Mesenchymal stem cell (in vitro differentiated cells and primary cell): ENCODE measurements around the gene SEMA4G.

Experiments
- DNase-seq: peaks from one replicate; pipeline ENCODE4 v3.0.0-alpha.2; 2013
- H2AFZ ChIP-seq: one replicate; pipeline ENCODE4 v1.6.1; 2013; ENCODE audit warnings: low read depth, mild to moderate bottlenecking, control low read depth, inconsistent platforms, low read length, moderate library complexity
- H2AK5ac ChIP-seq: 2 replicates; pipeline ENCODE4 v1.6.1; 2013; ENCODE audit warnings: low read length, moderate library complexity, mild to moderate bottlenecking, inconsistent platforms; ENCODE audit not compliant: severe bottlenecking
- H2BK120ac ChIP-seq: one replicate; pipeline ENCODE4 v1.6.1; 2013; ENCODE audit warnings: low read depth, mild to moderate bottlenecking, inconsistent platforms, low read length, moderate library complexity
- H2BK12ac ChIP-seq, 2 experiments: one replicate each; pipeline ENCODE4 v1.6.1; 2013; ENCODE audit warnings: inconsistent platforms in 2 of 2, low read length in 2 of 2, mild to moderate bottlenecking in 2 of 2, moderate library complexity in 2 of 2, control low read depth in 1 of 2
- H2BK15ac ChIP-seq: one replicate; pipeline ENCODE4 v1.6.1; 2013; ENCODE audit warnings: mild to moderate bottlenecking, low read depth, inconsistent platforms; ENCODE audit not compliant: poor library complexity, severe bottlenecking
- H2BK5ac ChIP-seq: 2 replicates; pipeline ENCODE4 v1.6.1; 2013; ENCODE audit warnings: low read depth, mild to moderate bottlenecking, low read length, control low read depth, inconsistent platforms; ENCODE audit not compliant: poor library complexity, severe bottlenecking
- H3K14ac ChIP-seq, 2 experiments: one replicate each; pipeline ENCODE4 v1.6.1; 2013; ENCODE audit warnings: inconsistent platforms in 2 of 2, low read length in 2 of 2, control low read depth in 1 of 2, mild to moderate bottlenecking in 1 of 2, moderate library complexity in 1 of 2
- H3K18ac ChIP-seq, 2 experiments: one replicate each; pipeline ENCODE4 v1.6.1; 2013; ENCODE audit warnings: inconsistent platforms in 2 of 2, low read length in 2 of 2, control low read depth in 1 of 2, low read depth in 1 of 2, mild to moderate bottlenecking in 1 of 2
- H3K23ac ChIP-seq, 2 experiments: one replicate each; pipeline ENCODE4 v1.6.1; 2013; ENCODE audit warnings: inconsistent platforms in 2 of 2, low read length in 2 of 2, mild to moderate bottlenecking in 2 of 2, moderate library complexity in 2 of 2, control low read depth in 1 of 2
- H3K27ac ChIP-seq: 2 replicates; pipeline ENCODE4 v1.5.1; 2013; ENCODE audit warnings: mild to moderate bottlenecking, moderate library complexity, low read length, control low read depth, inconsistent platforms; ENCODE audit not compliant: poor library complexity, severe bottlenecking
- H3K27me3 ChIP-seq, 2 experiments: 2 replicates each; pipeline versions ENCODE4 v1.6.1 to v1.7.0; 2013; ENCODE audit warnings: low read length in 2 of 2, mild to moderate bottlenecking in 2 of 2, moderate library complexity in 2 of 2, control low read depth in 1 of 2, inconsistent platforms in 1 of 2; ENCODE audit not compliant: control insufficient read depth in 1 of 2, insufficient read depth in 1 of 2
- H3K36me3 ChIP-seq, 2 experiments: 2 replicates each; pipeline versions ENCODE4 v1.6.1 to v1.7.0; 2013; ENCODE audit warnings: low read length in 2 of 2, control low read depth in 1 of 2, inconsistent platforms in 1 of 2, low read depth in 1 of 2, mild to moderate bottlenecking in 1 of 2; ENCODE audit not compliant: insufficient read depth in 2 of 2, control insufficient read depth in 1 of 2
- H3K4ac ChIP-seq, 2 experiments: one replicate each; pipeline ENCODE4 v1.6.1; 2013; ENCODE audit warnings: inconsistent platforms in 2 of 2, low read length in 2 of 2, mild to moderate bottlenecking in 2 of 2, moderate library complexity in 2 of 2, control low read depth in 1 of 2, low read depth in 1 of 2
- H3K4me1 ChIP-seq: 2 replicates; pipeline ENCODE4 v1.6.1; 2013; ENCODE audit warnings: low read depth, low read length, control low read depth; ENCODE audit not compliant: control insufficient read depth, insufficient read depth
- H3K4me2 ChIP-seq: 2 replicates; pipeline ENCODE4 v1.6.1; 2013; ENCODE audit warnings: low read length, mild to moderate bottlenecking, inconsistent platforms; ENCODE audit not compliant: poor library complexity, severe bottlenecking
- H3K4me3 ChIP-seq, 2 experiments: 2 replicates each; pipeline versions ENCODE4 v1.5.1 to v1.7.0; 2013; ENCODE audit warnings: low read length in 2 of 2, mild to moderate bottlenecking in 2 of 2, control low read depth in 1 of 2, low read depth in 1 of 2; ENCODE audit not compliant: insufficient read depth in 1 of 2
- H3K79me1 ChIP-seq: replicated peaks from 2 replicates; pipeline ENCODE4 v1.6.1; 2013; ENCODE audit warnings: mild to moderate bottlenecking, control low read depth, low read length, inconsistent platforms; ENCODE audit not compliant: poor library complexity, severe bottlenecking
- H3K9ac ChIP-seq: 2 replicates; pipeline ENCODE4 v1.7.0; 2013; ENCODE audit warnings: mild to moderate bottlenecking, low read length, moderate library complexity
- H3K9me3 ChIP-seq: 2 replicates; pipeline ENCODE4 v1.7.0; 2013; ENCODE audit warnings: mild to moderate bottlenecking, low read length; ENCODE audit not compliant: control insufficient read depth
- H4K8ac ChIP-seq: one replicate; pipeline ENCODE4 v1.6.1; 2013; ENCODE audit warnings: inconsistent platforms, mild to moderate bottlenecking, low read length, moderate library complexity
- H4K91ac ChIP-seq: one replicate; pipeline ENCODE4 v1.6.1; 2013; ENCODE audit warnings: mild to moderate bottlenecking, low read length, inconsistent platforms
- WGBS: methylation state at CpG from one replicate; pipeline ENCODE4 v1.1.7; 2013; ENCODE audit warnings: mixed read lengths; 5-methylcytosine and 5-hydroxymethylcytosine counted together

Gene SEMA4G

DNA sequence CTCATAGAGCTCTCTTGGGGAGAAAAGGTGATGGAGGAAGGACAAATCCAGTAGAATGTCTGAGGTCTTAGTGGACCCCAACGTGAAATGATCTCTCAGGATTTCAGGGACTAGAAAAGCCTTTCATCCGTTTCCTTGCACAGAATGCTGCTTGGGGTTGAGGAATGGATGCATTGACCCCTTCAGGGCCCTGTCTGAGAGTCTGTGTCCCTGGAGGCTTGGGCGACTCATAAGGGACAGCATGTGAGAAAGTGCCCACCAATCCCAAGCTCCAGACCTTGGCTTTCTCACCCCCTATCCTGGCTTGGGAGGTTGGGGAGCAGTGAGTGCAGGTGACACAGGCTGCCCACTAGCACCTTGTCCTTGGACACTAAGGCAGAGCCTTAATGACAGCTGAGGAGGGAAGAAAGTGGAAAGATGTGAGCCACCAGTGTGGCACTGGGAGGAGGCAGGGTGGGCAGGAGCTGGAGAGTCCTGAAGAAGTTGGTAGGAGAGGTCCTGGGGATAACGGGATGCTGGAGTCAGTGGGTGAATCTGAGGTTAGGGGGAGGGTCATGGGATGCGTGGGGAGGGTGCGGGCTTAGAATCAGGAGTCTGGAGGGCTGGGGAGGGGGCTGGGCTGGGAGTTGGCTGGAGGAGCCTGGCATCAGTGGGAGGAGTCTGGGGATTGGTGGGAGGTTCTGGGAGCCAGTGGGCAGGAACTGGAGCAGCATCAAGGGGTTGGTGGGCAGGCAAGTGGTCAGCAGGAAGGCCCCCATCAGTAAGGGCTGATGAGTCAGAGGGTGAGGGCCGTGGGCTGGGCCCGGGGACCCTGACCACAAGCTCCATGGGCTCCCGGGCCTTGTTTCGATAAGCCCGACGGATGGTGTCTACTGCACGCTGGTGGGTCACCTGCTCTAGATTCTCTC, 38.9 kb downstream of the SEMA4G start:
- Histone ChIP-seq H3K4ac (peak overlapping the region in 1 of 2 experiments; percentile 8), H3K14ac (peak overlapping the region in 1 of 2 experiments; percentile 87), H3K36me3 (peaks cover 47 to 48% of the 10 kb centered on the region in 2 experiments), H2BK5ac (no peak overlapping the region), H3K18ac (peak overlapping the region in 1 of 2 experiments; percentile 42), H2AK5ac (no peak overlapping the region), H3K23ac (peak overlapping the region in 1 of 2 experiments; percentile 20), H3K27ac (no peak overlapping the region), H3K27me3 (no peaks in the 10 kb centered on the region), H3K79me1 (peaks cover 27% of the 10 kb centered on the region), H3K4me1 (peaks cover 17% of the 10 kb centered on the region), H3K9ac (peak overlapping the region; percentile 37), H3K4me2 (no peak overlapping the region), H4K8ac (peak overlapping the region; percentile 71), H2BK15ac (no peak overlapping the region), H3K9me3 (no peaks in the 10 kb centered on the region), H2BK120ac (no peak overlapping the region), H2BK12ac (peak overlapping the region in 1 of 2 experiments; percentile 58), H2AFZ (no peak overlapping the region), H3K4me3 (no peak overlapping the region), H4K91ac (peak overlapping the region; percentile 36)
- no peak for DNase-seq
- WGBS = 65% methylated on average over 8 of the region's 13 CpGs

DNA sequence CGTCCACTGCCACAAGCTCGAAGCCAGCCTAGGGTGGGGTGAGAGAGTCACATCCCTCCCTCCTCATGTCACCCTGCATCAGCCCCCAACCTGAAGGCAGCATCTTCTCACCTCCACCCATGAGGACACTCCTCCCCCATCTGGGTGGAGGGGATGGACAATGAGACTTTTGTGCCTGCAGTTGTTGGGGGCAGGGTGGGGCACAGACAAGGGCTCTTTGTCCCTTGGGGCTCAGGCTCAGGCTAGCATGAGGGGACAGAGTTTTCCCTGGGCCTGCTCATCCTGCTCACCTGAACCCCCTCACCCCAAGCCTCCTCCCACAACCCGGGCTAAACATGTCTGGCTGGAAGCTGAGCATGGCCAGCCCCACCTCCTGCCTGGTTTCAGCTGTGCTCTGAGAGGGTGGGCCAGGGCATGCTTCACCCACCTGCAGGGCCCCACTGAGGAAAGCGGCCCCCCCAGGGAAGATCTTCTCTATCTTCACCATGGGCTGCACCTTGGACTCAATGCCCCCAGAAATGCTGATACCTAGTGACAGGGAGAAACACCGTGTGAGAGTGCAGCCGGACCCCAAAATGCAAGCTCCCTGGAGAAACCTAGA, 39.6 kb downstream of the SEMA4G start:
- H2AFZ ChIP-seq = no peak overlapping the region
- no peak overlapping the region for H3K14ac ChIP-seq
- H3K27me3 ChIP-seq = no peaks in the 10 kb centered on the region
- H3K4me1 ChIP-seq = peaks cover 21% of the 10 kb centered on the region
- no peak overlapping the region for H2AK5ac ChIP-seq
- H2BK12ac ChIP-seq = no peak overlapping the region
- H2BK120ac ChIP-seq = no peak overlapping the region
- no peak overlapping the region for H3K4me2 ChIP-seq
- WGBS = 94% methylated on average over 4 of the region's 6 CpGs
- H3K79me1 ChIP-seq = peaks cover 23% of the 10 kb centered on the region
- peak overlapping the region in 1 of 2 experiments; percentile 10 for H3K4ac ChIP-seq
- H3K4me3 ChIP-seq = no peak overlapping the region
- H4K91ac ChIP-seq = peak overlapping the region; percentile 36
- peak overlapping the region; percentile 71 for H4K8ac ChIP-seq
- no peak overlapping the region for H3K27ac ChIP-seq
- no peaks in the 10 kb centered on the region for H3K9me3 ChIP-seq
- H3K9ac ChIP-seq = no peak overlapping the region
- H3K23ac ChIP-seq = no peak overlapping the region
- DNase-seq = no peak
- peaks cover 40 to 41% of the 10 kb centered on the region in 2 experiments for H3K36me3 ChIP-seq
- peak overlapping the region in 1 of 2 experiments; percentile 16 for H3K18ac ChIP-seq
- H2BK5ac ChIP-seq = no peak overlapping the region
- H2BK15ac ChIP-seq = no peak overlapping the region

DNA sequence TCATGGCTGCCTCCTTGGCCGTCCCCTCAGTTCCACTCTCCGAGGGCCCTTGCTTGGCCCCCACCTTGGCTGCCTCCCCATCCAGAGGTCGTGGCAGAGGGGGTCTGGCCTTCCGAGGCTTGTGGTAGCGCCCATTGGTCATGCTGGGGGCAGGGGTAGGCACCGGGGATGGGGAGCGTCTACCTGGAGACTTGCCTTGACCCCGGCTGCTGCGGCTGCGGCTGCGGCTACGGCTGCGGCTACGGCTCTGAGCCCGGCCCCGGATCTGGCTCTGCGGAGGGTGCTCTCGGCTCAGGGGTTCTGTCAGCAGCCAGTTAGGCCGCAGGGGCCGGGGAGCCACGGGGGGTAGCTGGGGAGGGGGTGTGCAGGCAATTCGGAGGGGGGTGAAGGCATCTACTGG, 41.0 kb downstream of the SEMA4G start:
- WGBS = 94% methylated on average over 20 of the region's 22 CpGs
- peaks cover 18% of the 10 kb centered on the region for H3K79me1 ChIP-seq
- H3K23ac ChIP-seq = no peak overlapping the region
- H3K14ac ChIP-seq = no peak overlapping the region
- no peak overlapping the region for H2BK5ac ChIP-seq
- H2BK12ac ChIP-seq = no peak overlapping the region
- no peak overlapping the region for H3K27ac ChIP-seq
- no peak overlapping the region for H2AFZ ChIP-seq
- no peak overlapping the region for H3K4ac ChIP-seq
- no peak for DNase-seq
- H4K91ac ChIP-seq = peak overlapping the region; percentile 2
- no peak overlapping the region for H3K4me2 ChIP-seq
- no peak overlapping the region for H3K9ac ChIP-seq
- no peak overlapping the region for H4K8ac ChIP-seq
- peaks cover 26 to 29% of the 10 kb centered on the region in 2 experiments for H3K36me3 ChIP-seq
- H3K27me3 ChIP-seq = no peaks in the 10 kb centered on the region
- no peak overlapping the region for H3K4me3 ChIP-seq
- H2AK5ac ChIP-seq = no peak overlapping the region
- H3K18ac ChIP-seq = no peak overlapping the region
- H3K9me3 ChIP-seq = no peaks in the 10 kb centered on the region
- peaks cover 27% of the 10 kb centered on the region for H3K4me1 ChIP-seq
- no peak overlapping the region for H2BK15ac ChIP-seq
- no peak overlapping the region for H2BK120ac ChIP-seq
